Fibroblast of skin of scalp (primary cell): Measurements from ENCODE around the gene ECE1.

ENCODE experiments used
- DNase-seq: peaks from one replicate; pipeline ENCODE4 v3.0.0-alpha.2; 2013

The ECE1 gene

GRCh38 chr1:21325231-21325718 lies 35.0 kb upstream of the ECE1 start:
- DNase-seq = no peak

- DNase-seq = peak; percentile 94
Measured at GRCh38 chr1:21324368-21325141, 34.3 kb upstream of the ECE1 start.

DNA sequence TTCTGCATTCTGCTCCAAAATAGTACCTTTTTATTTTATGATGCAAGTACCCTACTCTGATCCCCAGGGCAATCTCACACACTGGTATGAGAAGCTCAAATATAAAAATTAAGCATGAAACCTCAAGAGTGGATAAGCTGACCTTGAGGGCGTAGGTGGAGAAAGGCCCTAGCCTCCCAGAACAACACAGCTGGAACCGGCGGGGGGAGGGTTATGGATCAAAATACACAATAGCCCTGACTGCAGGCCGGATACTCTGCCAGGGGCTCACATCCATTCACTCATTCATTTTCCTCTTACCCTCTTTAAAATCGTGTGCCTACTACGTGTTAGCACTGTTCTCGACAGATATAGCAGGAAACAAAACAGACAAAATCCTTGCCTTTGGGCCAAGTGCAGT lies 32.8 kb upstream of the ECE1 start:
- DNase-seq = no peak

DNA sequence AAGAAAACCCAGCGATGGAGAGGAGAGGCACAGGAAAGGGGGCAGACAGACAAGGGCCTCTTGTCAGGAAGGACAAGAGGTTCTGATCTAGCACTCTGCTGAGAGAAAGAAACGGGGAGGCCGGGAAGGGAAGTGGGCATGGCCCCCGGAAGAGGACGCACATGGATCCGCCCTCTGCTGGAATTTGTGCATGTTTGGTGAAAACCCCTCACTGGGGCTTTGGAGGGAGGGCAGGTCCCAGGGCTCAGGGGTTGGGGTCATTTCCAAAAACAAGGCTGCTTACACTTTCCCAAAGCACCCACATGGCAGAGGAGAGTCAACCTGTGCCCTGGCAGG lies 32.4 kb upstream of the ECE1 start:
- no peak for DNase-seq

DNA sequence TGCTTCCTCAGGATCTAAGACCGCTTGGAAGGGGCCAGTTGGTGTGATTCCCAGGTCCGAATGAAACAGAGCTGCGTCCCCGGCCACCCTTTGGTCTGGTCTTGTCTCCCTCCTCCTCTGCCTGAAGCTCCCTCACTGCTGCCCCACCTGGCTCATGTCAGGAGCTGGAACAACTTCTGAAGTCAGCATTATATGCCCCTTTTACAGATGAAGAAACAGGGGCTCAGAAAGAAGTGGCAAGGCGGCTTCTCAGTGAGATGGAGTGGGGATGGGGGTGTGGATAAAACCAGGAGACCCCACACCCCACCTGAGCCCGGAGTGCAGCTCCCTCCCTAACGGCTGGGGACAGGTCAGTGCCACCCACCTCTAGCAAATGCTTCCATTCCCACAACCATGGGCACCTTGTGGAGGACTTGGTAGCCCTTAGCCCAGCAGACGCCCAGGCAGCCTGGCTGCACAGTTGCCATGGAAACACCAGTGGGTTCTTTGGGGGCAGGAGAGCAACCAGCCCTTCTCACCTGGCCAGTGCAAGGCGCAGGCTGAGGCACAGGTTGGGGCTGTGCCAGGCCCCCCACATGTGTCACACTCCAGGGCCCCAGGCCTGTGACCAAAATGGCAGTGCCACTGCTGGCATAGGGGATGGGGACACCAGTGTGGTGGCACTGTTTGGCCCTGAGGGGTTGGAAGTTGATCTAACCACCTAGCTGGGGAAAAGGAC lies 31.9 kb upstream of the ECE1 start:
- DNase-seq = no peak

DNA sequence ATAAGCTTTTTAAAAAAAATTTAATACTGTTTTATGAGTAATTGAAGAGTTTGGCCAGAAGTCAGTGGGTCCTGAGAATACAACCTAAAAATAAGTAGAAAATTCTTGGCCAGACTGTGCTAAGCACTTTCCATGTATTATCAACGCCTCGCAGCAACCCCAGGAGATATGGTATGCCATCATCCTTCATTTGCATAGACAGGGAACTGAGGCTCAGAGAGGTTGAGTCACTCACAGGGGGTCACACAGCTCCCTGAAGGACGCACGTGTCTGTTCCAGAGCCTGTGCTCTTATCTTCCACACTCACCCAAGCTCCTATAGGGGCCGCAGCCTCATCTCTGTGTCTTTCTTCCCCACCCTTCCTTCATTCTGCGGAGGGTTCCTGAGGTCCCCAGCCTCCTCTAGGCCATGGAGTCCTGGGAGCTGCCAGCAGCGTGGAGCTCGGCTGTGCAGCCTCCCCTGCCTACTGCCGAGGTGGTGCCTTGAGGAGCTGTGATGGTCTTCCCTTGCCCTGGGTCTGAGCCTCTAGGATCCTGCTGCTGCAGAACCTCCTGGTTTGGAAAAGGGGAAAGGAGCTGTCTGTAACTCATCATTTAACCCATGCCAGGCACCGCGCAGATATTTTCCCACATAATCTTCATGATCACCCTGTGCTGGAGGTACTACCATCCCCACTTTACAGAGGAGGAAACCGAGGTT lies 30.3 kb upstream of the ECE1 start:
- no peak for DNase-seq

DNA sequence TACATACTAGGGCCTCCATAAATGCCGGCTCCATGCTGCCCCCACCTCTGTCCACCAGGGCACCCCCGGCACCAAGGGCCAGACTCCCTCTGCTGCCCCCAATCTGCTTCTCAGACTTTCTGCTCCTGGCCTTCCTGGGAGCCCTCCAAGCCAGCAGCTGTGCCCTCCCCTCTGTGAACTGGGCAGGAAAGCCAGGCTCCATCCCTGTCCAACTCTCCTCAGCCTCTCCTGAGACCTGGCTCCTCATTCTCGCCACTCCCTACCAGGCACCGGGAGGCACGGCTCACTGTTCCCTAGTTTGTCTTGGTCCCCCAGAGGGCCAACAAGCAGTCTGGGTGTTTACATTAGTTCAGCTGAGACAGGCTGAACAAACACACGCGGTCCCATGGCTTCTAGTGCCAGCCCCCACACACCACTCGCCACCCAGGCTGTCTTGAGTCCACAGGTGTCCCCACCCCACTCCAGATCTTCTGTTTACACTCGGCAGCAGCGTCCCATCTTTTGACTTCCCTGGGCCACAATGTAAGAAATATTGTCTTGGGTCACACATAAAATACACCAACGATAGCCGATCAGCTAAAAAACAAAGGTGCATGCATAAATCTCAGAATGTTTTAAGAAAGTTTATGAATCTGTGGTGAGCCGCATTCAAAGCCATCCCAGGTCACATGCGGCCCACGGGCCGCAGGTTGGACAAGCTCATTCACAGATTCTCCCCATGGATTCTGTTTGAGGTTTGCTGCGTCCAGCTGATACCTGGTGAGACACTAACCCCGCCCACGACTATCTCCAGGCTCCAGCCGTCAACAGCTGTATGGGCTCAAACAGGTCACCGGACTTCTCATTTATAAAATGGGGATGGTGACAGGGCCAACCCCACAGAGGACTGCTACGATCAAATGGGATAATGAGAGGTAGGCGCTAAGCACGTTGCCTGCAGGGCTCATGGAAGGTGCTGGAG lies 29.5 kb upstream of the ECE1 start:
- DNase-seq = no peak

- DNase-seq = peak; percentile 57
Measured at GRCh38 chr1:21318714-21319159, 28.5 kb upstream of the ECE1 start.

GRCh38 chr1:21318057-21318713 lies 27.9 kb upstream of the ECE1 start:
- no peak for DNase-seq

DNA sequence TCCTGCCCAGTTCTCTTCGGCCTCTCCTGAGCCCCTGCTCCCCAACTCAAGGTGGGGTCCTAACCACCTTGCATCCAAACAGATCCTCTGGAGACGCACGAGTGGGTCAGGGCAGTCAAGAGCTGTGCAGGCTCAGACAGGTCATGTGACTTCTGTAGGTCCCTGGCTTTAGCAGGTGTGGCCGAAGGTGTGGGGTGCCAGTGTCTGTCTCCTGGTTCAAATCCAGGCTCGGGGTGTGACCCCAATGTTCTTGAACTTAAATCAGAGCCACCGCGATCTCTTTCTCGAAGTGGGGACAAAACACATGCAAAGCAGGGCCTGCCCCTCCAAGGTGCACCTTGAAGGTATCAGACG lies 27.4 kb upstream of the ECE1 start:
- DNase-seq = no peak

GRCh38 chr1:21317035-21317689 lies 26.9 kb upstream of the ECE1 start:
- DNase-seq = peak; percentile 51

GRCh38 chr1:21314743-21315396 lies 24.6 kb upstream of the ECE1 start:
- DNase-seq = no peak

DNA sequence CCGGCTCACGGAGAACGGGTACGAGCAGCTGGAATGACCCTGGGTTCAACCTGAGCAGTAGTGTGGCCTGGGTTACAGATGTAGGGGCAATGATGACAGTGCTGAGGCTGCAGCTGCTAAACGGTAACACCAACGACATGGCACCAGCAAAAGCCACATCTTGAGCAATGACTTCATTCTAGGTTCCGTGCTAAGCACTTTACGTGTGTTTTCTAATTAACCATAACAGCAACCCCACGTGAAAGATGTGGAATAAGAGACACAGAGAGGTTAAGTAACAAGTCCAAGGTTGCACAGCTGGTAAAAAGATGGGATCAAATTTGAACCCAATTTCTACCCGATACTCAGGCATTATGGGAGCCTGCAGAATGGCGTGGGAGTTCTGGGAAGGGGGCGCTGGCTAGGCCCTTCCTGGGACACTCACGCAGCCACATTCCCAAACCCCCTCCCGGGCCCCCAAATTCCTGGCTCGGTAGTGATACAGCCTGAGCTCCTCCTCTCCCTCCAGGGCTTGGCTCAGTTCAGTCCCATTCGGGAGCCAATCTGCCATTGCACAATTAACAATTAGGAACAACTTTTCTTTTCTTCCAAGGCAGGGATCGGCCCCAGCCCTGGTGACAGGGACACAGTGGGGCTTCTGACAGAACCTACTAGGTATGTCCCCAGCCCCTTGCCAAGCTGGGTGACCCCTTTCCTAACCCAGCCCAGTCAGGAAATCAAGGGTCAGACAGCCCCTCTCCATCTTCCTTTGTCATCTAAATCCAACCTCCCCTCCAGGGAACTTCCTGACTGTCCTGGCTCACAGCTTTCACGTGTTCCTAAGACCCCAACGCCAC lies 23.8 kb upstream of the ECE1 start:
- no peak for DNase-seq

DNA sequence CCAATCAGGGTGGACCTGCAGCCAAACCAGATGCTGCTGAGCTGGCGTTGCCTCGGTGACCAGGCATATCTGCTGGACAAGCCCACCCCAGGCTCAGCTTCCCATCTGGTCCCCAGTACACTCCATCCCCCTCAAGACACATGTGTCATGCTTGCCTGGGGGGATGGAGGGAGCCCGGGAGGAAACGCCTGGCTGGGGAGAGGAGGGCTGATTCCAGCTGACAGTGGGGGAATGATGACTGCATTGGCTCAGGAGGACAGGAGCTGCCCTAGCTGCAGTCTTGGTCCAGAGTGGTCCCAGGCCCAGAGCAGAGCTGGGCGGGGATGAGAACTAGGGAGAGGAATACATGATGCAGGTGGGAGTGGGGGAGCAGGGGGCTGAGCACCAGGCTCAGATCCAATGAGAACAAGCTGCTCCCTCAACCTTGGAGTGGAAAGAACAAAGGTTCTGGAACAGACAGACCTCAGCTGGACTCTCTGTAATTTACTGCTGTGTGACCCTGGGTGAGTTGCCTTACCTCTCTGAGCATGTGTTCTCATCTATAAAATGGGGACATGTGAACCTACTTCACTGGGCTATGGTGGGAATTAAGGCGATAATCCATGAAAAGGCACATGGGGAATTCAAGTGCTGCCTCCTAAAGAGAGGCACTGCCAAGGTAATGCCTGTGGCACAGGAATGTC lies 23.1 kb upstream of the ECE1 start:
- DNase-seq = peak; percentile 75

DNA sequence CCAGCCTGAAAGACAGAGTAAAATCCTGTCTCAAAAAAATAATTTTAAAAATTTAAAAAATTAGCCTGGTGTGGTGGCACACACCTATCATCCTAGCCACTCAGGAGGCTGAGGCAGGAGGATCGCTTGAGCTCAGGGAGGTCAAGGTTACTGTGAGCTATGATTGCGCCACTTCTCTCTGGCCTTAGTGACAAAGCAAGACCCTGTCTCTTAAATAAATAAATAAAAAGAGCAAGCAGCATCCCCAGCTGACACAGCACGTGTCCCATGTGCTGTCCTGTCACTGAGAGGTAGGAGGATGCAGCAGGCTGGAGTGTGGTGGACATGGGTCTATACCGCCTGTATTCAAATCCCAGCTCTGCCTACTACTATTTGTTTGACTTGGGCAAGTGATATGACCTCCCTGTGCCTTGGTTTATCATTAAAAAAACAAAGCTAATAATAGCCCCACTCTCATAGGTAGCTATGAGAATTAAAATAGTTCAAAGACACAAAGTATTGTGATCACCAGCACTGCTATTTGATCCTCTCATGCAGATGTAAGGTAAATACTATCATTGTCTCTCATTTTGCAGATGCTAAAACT lies 22.2 kb upstream of the ECE1 start:
- no peak for DNase-seq

- no peak for DNase-seq
Measured at GRCh38 chr1:21311016-21311415, 20.8 kb upstream of the ECE1 start.

GRCh38 chr1:21308847-21309652 lies 18.8 kb upstream of the ECE1 start:
- DNase-seq = peak; percentile 64

GRCh38 chr1:21308330-21308729 lies 18.1 kb upstream of the ECE1 start:
- no peak for DNase-seq
